ENCODE measurements around the gene ASIC1. TPM values are rescaled to one million over a fixed set of nuclear protein-coding genes. Genes with fewer than 3 reads are reported as not detected.
"Not testable (repeated sequence)": the region's sequence is repeated elsewhere in the genome, so short reads cannot be mapped to it uniquely, and the experiment has no call there.

The ASIC1 gene
- total and polyA plus RNA-seq, 2 donors from 2014 or later, result 0.99 to 1.6 TPM

DNA sequence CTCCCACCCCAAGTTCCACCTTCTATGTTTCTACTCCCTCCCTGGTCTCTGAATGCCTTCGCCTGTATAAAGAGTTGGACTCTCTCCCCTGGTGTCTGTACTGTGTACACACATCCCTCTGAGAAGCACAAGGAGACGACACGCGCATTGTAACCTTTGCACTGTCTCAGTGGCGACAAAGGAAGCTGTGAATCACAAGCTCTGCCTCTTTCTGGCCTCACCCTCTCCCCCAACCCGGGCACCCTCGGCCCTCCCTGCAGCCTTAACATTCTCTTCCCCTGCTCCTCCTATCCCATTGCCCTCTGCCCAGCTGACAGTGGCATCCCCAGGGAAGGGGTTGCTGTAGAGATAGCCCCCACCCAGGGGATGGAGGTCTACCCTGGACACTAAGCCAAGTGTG, 25.2 kb downstream of the ASIC1 start:
- Histone ChIP-seq H3K9ac (ENCODE audit: low read length in 3 of 3) (no peak overlapping the region), H3K27ac (ENCODE audit: low read depth in 2 of 2, low read length in 2 of 2) (no peak overlapping the region), H3K36me3 (ENCODE audit: control insufficient read depth in 2 of 3, insufficient read depth in 3 of 3, low read length in 3 of 3) (peaks cover 0 to 6% (median 4%) of the 10 kb centered on the region in 3 donors), H3K9me3 (ENCODE audit: control insufficient read depth in 2 of 3, insufficient read depth in 1 of 3, low read length in 3 of 3) (no peaks in the 10 kb centered on the region), H3K4me1 (ENCODE audit: control insufficient read depth in 2 of 3, insufficient read depth in 2 of 3, low read depth in 1 of 3, low read length in 3 of 3) (peaks cover 0 to 10% (median 4%) of the 10 kb centered on the region in 3 donors), H3K27me3 (ENCODE audit: control insufficient read depth, insufficient read depth, low read length) (no peaks in the 10 kb centered on the region), H3K4me3 (ENCODE audit: low read length in 3 of 3) (no peak overlapping the region)
- TF ChIP-seq CTCF (IDR thresholded peaks at IDR 0.05; ENCODE audit: borderline replicate concordance, extremely low read depth, insufficient read depth), result no peak
- peak in 3 of 5 donors; percentile 35 to 58 (median 55) for DNase-seq
- intact Hi-C loops (cut with DNase I), result no loop called here
- FAIRE-seq, result no peak

- intact Hi-C loops (cut with DNase I), result no loop called here
- Histone ChIP-seq H3K36me3 (ENCODE audit: control insufficient read depth in 2 of 3, insufficient read depth in 3 of 3, low read length in 3 of 3) (peaks cover 0 to 10% (median 8%) of the 10 kb centered on the region in 3 donors), H3K9me3 (ENCODE audit: control insufficient read depth in 2 of 3, insufficient read depth in 1 of 3, low read length in 3 of 3) (no peaks in the 10 kb centered on the region), H3K4me3 (ENCODE audit: low read length in 3 of 3) (no peak overlapping the region), H3K9ac (ENCODE audit: low read length in 3 of 3) (no peak overlapping the region), H3K27me3 (ENCODE audit: control insufficient read depth, insufficient read depth, low read length) (no peaks in the 10 kb centered on the region), H3K4me1 (ENCODE audit: control insufficient read depth in 2 of 3, insufficient read depth in 2 of 3, low read depth in 1 of 3, low read length in 3 of 3) (peaks cover 0 to 10% (median 4%) of the 10 kb centered on the region in 3 donors), H3K27ac (ENCODE audit: low read depth in 2 of 2, low read length in 2 of 2) (no peak overlapping the region)
- DNase-seq, result no peak
- no peak for FAIRE-seq
- no peak for TF ChIP-seq CTCF (IDR thresholded peaks at IDR 0.05; ENCODE audit: borderline replicate concordance, extremely low read depth, insufficient read depth)
Measured at GRCh38 chr12:50083301-50083700, 25.9 kb downstream of the ASIC1 start.

DNA sequence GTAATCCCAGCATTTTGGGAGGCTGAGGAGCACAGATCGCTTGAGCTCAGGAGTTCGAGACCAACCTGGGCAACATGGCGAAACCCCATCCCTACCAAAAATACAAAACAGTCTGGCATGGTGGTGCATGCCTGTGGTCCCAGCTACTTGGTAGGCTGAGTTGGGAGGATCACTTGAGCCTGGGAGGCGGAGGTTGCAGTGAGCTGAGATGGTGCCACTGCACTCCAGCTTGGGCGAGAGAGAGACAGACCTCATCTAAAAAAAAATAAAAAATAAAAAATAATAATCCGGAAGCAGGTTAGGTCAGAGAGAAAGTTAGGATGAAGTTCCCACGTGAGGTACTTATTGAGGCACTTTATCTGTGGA, 27.0 kb downstream of the ASIC1 start:
- FAIRE-seq; H3K9me3 ChIP-seq (ENCODE audit: control insufficient read depth in 2 of 3, insufficient read depth in 1 of 3, low read length in 3 of 3); H3K27me3 ChIP-seq (ENCODE audit: control insufficient read depth, insufficient read depth, low read length); intact Hi-C loops (cut with DNase I); DNase-seq; H3K4me1 ChIP-seq (ENCODE audit: control insufficient read depth in 2 of 3, insufficient read depth in 2 of 3, low read depth in 1 of 3, low read length in 3 of 3): not testable (repeated sequence)
- Histone ChIP-seq H3K27ac (ENCODE audit: low read depth in 2 of 2, low read length in 2 of 2) (peak overlapping the region; percentile 79 to 87), H3K36me3 (ENCODE audit: control insufficient read depth in 2 of 3, insufficient read depth in 3 of 3, low read length in 3 of 3) (peaks cover 0 to 21% (median 16%) of the 10 kb centered on the region in 3 donors), H3K4me3 (ENCODE audit: low read length in 3 of 3) (peak overlapping the region; percentile 83 to 97 (median 92)), H3K9ac (ENCODE audit: low read length in 3 of 3) (peak overlapping the region; percentile 68 to 95 (median 94))

DNA sequence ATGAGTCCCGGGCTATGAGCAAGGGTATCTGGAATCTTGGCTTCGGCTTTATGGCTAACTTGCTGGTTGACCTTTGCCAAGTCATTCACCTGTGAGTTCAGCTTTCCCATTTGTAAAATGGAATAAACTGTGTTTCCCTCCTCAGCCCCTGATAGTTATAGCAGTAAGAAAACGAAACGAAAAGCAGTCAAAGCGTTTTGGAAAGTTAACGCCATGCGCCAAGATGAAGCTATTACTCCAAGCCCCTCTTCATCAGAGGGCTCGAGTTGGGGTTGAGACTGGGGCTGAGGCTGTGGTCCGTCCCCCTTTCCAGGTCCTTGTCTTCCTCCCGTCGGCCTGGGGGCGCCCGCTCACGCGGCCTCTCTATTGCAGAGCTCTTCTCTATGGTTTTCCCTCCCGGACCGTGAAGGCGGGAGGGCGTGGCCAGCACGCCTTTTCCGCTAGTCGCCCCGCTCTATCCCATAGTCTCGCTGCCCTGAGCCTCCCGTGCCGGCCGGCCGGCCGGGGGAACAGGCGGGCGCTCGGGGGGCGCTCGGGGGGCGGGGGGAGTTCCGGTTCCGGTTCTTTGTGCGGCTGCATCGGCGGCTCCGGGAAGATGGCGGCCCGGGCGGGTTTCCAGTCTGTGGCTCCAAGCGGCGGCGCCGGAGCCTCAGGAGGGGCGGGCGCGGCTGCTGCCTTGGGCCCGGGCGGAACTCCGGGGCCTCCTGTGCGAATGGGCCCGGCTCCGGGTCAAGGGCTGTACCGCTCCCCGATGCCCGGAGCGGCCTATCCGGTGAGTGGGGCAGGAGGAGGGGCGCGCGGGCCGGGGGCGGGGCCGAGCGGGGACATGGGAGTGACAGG, 27.6 kb downstream of the ASIC1 start, which contains the start of gene SMARCD1:
SMARCD1 (plus strand) TSS at position 568 of the 840 bp plus-strand sequence; CDS start at position 596, 28 bp downstream.
- peaks cover 0 to 10% (median 4%) of the 10 kb centered on the region in 3 donors for H3K4me1 ChIP-seq (ENCODE audit: control insufficient read depth in 2 of 3, insufficient read depth in 2 of 3, low read depth in 1 of 3, low read length in 3 of 3)
- DNase-seq, result peak; percentile 96 to 98 (median 98)
- H3K9ac ChIP-seq (ENCODE audit: low read length in 3 of 3), result peak within 1 kb of the TSS; percentile 71 to 95 (median 94)
- H3K4me3 ChIP-seq (ENCODE audit: low read length in 3 of 3), result peak within 1 kb of the TSS; percentile 84 to 97 (median 92)
- H3K27me3 ChIP-seq (ENCODE audit: control insufficient read depth, insufficient read depth, low read length), result no peaks in the 10 kb centered on the region
- FAIRE-seq, result no peak
- H3K36me3 ChIP-seq (ENCODE audit: control insufficient read depth in 2 of 3, insufficient read depth in 3 of 3, low read length in 3 of 3), result peaks cover 5 to 27% (median 22%) of the 10 kb centered on the region in 3 donors
- no peaks in the 10 kb centered on the region for H3K9me3 ChIP-seq (ENCODE audit: control insufficient read depth in 2 of 3, insufficient read depth in 1 of 3, low read length in 3 of 3)
- peak; percentile 30 for TF ChIP-seq CTCF (IDR thresholded peaks at IDR 0.05; ENCODE audit: borderline replicate concordance, extremely low read depth, insufficient read depth)
- H3K27ac ChIP-seq (ENCODE audit: low read depth in 2 of 2, low read length in 2 of 2), result peak within 1 kb of the TSS; percentile 79 to 87
- intact Hi-C loops (cut with DNase I), result no loop called here
